HuH-7 (cell line): ENCODE data around the gene UNC13C.
"Not testable (repeated sequence)": the region's sequence is repeated elsewhere in the genome, so short reads cannot be mapped to it uniquely, and the experiment has no call there.

Experiments
- DNase-seq: peaks from one replicate; pipeline ENCODE4 v3.0.0; 2011; ENCODE audit warnings: low spot score

The UNC13C gene

DNA sequence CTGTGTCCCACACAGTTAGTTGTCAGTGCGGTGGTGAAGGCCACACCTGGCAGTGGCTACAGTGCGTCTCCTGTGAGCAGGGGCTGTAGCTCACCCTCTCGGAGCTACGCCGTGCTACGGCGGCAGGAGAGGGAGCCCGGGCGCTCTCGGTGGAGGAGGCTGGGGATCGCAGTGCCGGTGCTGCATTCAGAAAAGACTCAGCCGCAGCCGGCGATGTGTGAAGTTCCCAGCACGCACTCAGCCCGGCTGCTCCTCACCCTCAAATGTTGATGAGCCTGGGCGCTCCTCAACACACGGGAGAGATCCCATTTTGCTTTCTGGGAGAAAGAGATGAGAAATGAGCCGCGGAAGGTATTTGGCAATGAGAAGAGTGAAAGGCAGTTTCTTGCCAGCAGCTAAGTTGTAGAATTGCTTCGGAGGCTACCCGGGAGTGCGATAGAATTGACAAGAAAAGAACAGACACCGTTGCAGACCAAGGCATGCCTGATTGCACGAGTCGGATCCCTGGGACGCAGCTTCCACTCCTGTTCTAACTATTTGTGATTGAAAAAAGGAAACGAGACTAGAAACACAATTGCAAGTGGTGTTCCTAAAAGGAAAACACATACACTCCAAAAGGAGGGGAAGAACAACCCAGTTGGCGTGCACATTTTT is at the start of gene UNC13C:
UNC13C (plus strand) TSS at position 189 of the 654 bp plus-strand sequence. CDS start 34,463 bp downstream, outside the sequence.
- peak; percentile 46 for DNase-seq

DNA sequence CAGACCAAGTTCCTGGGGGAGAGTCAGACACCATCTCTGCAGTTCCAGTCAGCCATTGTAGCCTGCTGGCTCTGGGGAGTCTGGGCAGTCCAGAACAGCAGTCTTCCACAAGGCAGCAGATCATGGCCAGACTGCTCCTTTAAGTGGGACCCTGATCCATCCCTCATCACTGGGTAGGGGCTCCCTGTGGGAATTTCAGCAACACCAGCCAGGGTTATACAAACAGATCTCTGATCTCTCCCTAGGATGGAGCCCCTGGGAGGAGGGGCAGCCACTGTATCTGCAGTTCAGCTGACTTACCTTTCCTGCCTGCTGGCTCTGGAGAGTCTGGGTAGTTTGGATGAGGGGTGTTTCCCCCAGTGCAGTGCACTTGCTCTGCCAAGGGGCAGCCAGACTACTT is 42.1 kb upstream of the UNC13C start:
- DNase-seq = no peak

- not testable (repeated sequence) for DNase-seq
These were observed 40.6 kb upstream of the UNC13C start for GRCh38 chr15:53937632-53938031.

DNA sequence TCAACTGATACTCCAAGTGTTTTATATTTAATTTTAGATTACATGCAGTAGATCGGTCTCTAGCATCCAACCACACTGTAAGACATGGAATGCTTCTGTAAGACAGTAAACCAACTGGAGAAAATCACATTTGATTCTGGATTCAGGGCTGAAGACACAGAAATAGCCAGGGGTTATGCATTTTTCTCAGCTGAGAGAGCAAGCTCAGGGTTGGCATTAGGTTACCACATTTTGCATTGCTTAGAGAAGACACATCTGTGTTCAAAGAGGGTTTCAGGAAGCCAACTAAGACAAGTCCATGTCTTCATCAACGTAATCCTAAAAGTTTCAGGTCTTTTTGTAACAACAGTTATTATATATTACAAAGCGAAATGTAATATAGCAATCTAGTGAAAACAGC is 27.7 kb upstream of the UNC13C start:
- DNase-seq = no peak

GRCh38 chr15:53955396-53955795 is 22.8 kb upstream of the UNC13C start:
- DNase-seq = no peak

DNA sequence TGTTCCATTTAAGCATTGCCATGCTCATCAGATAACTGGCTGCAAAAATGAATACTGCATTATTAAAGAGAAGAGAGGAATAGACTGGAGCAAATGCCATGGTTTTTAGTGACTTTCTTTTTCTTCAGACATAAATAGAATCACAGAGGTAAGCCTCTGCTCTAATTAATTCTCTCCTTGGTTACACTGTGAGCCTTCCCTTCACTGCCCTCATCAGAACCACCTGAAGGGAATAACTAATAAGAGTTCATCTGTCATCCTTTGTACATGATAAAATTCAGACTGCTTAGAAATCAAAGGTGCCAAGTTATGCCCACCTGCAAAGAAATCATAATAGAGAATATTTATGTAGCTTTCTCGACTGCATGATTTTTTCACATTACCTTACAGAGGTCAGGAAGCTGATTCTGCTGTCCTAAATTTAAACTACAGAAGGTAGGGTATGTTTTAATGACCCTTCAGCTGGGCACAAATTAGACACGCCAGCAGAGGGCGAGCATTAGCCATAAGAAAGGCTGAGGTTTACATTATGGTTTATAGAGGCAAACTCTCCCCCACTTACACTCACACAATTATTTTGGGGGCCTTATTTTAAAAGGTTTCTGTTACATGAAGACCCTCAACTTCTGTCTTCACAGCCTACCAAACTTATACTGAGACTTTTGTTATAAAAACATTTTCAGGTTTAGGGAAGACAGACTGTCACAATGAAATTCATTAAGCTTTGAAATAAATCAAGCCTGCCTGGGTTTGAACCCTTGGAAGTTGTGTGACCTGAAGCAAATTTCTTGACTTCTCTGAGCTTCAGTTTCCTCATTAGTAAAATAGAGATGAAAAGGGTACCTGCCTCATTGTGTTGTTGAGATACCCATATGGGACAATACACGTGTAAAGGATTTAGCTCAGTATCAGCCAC is 15.3 kb upstream of the UNC13C start:
- peak; percentile 4 for DNase-seq

DNA sequence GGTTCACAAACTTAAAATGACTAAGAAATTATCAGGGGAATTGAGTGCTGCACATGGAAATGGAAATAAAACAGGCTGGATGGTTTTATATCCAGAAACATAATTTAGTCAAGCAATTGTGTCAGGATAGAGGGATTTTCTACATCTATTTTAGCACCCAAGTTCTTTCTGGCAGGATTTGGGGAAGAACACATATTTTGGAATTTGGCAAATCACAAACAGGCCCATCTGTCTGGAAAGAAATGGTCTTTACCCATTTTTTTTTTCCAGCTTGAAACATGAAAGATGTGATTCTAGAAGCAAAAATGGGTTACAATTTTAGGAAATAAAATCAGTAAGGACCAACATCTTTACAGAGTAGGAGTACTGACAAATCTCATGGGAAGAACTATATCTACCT is 14.4 kb upstream of the UNC13C start:
- DNase-seq = no peak

- no peak for DNase-seq
These were observed 4.1 kb upstream of the UNC13C start for GRCh38 chr15:53974121-53974520.

DNA sequence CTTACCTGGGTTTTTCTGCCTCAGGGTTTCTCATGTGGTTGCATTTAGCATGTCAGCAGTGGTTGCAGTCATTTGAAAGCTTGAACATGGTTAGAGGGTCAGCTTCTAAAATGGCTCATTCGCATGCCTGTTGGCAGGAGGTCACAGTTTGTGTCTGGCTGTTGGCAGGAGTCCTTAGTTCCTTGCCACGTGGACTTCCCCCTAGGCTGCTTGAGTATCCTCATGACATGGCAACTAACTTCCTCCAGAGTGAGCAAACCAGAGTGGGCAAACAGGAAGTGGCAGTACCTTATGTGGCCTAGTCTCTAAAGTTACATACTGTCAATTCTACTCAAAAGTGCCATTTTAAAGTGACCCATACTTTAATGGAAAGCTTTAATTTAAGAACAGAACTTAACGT is 3.4 kb upstream of the UNC13C start:
- DNase-seq = no peak

GRCh38 chr15:53976844-53977392 is 1.3 kb upstream of the UNC13C start:
- peak; percentile 54 for DNase-seq

GRCh38 chr15:53979051-53979788 is 979 bp downstream of the UNC13C start:
- no peak for DNase-seq

- no peak for DNase-seq
These were observed 1.8 kb downstream of the UNC13C start for GRCh38 chr15:53980021-53980420.

DNA sequence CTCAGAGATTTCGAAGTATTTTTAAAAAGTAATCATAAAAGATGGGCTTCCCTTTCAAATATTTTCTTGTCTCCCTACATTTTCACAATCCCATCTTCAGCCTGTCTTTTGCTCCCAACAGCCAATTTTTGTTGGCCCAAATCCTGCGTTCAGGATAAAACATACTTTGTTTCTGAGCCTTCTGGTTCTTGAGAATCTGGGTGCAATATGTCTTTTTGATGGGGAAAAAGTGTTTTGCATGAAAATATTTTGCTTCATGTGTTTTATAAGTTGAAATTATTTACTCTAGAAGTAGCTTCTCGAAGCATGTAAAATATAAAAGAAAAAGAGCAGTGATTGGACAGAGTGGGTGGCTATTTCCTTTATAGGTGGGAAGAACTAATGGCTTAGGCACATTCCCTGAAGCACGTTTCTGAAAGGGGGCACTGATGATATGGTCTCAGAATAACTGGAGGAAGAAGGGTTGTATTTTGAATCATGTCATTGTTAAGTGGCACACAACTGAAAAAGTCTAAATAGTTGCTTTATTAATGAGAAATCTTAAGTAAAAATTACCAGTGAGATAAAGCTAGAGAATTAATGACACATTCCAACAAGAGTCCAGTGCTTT is 3.9 kb downstream of the UNC13C start:
- DNase-seq = no peak

DNA sequence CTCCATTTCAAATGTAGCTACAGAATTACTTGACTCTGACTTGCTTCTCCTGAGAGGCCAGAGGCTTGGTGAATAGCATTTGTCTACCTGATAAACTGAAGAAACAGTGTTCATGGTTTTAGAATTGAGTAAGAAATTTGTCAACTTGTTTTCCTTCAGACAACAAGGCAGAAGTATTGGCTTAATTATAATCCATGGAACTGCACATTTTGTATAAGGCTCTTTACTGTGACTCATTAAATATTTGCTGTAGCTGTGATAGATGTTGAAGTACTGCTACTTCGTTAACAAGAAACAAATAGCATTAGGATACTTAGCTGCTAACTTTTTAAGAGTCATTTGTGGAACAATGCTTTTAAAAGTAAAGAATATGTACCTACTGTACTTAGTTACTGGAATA is 4.6 kb downstream of the UNC13C start:
- no peak for DNase-seq

GRCh38 chr15:53984221-53984620 is 6.0 kb downstream of the UNC13C start:
- no peak for DNase-seq

DNA sequence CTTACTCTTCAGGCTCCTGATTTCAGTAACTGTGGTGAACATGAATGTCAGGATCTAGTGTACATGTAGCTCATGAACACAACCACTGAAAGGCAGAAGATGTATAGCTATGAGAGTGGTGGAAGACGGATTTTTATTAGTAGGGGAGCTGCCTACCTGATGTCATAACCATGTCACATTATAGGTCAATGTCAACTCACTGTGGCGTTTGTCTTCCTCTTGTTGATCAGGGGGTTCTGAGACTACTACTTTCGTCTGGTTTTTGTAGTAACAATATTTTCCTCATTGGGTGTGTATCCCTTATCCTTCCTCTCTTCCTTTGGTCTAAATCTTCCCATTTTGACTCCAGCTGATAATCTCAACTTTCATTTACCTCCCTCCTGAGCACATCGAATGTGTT is 7.3 kb downstream of the UNC13C start:
- DNase-seq = no peak

- no peak for DNase-seq
These were observed 9.2 kb downstream of the UNC13C start for GRCh38 chr15:53987480-53987879.

- DNase-seq = no peak
These were observed 29.0 kb downstream of the UNC13C start for GRCh38 chr15:54007256-54007655.

- no peak for DNase-seq
These were observed 33.4 kb downstream of the UNC13C start for GRCh38 chr15:54011656-54012055.

DNA sequence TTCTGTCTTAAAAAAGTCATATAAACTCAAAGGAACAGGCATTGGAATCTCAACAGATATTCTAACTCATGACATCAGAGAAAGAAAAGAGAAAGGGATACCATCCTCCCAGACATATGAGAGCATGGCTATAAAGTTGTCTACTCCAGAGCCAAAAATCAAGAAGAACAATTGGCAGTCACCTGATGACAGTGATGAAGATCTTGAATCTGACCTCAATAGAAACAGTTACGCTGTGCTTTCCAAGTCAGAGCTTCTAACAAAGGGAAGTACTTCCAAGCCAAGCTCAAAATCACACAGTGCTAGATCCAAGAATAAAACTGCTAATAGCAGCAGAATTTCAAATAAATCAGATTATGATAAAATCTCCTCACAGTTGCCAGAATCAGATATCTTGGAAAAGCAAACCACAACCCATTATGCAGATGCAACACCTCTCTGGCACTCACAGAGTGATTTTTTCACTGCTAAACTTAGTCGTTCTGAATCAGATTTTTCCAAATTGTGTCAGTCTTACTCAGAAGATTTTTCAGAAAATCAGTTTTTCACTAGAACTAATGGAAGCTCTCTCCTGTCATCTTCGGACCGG is 35.9 kb downstream of the UNC13C start:
- DNase-seq = no peak

GRCh38 chr15:54017251-54017650 is 39.0 kb downstream of the UNC13C start:
- DNase-seq = no peak

DNA sequence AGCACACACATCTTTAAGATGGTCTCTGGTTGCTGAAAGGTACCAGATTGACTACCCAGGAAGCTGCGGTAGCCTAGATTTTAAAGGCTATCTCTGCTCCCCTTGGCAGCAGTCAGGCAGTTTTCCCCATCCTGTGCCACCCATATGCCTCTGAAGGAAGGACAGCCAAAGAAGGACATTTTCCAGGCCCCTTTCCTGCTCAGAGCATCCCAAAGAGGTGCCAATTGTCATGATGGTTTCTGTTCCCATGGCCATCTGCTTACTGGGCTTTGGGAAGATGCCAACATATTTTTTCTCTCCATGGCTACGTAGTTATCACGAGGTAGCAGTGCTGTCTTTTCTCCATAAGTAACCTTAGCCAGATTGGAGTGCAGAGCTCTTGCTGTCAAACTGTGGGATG is 39.7 kb downstream of the UNC13C start:
- no peak for DNase-seq
